Activated CD4-positive, alpha-beta T cell treated with anti-CD3 and anti-CD28 coated beads, Interleukin-2, Interleukin-6, amounts not matched to agents 100 ng/mL and 50 ng/mL, durations not matched to agents 16 hours and 8 hours (primary cell): Measurements from ENCODE around the gene ARHGAP9.
"Not testable (repeated sequence)": the region's sequence is repeated elsewhere in the genome, so short reads cannot be mapped to it uniquely, and the experiment has no call there.

Experiments
- DNase-seq: peaks from one replicate; pipeline ENCODE4 v3.0.0-alpha.2; 2020

The ARHGAP9 gene

DNA sequence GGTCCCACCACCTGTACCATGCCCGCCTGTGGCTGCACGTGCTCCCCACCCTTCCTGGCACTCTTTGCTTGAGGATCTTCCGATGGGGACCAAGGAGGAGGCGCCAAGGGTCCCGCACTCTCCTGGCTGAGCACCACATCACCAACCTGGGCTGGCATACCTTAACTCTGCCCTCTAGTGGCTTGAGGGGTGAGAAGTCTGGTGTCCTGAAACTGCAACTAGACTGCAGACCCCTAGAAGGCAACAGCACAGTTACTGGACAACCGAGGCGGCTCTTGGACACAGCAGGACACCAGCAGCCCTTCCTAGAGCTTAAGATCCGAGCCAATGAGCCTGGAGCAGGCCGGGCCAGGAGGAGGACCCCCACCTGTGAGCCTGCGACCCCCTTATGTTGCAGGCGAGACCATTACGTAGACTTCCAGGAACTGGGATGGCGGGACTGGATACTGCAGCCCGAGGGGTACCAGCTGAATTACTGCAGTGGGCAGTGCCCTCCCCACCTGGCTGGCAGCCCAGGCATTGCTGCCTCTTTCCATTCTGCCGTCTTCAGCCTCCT, 23.4 kb downstream of the ARHGAP9 start:
- DNase-seq, result peak; percentile 77

DNA sequence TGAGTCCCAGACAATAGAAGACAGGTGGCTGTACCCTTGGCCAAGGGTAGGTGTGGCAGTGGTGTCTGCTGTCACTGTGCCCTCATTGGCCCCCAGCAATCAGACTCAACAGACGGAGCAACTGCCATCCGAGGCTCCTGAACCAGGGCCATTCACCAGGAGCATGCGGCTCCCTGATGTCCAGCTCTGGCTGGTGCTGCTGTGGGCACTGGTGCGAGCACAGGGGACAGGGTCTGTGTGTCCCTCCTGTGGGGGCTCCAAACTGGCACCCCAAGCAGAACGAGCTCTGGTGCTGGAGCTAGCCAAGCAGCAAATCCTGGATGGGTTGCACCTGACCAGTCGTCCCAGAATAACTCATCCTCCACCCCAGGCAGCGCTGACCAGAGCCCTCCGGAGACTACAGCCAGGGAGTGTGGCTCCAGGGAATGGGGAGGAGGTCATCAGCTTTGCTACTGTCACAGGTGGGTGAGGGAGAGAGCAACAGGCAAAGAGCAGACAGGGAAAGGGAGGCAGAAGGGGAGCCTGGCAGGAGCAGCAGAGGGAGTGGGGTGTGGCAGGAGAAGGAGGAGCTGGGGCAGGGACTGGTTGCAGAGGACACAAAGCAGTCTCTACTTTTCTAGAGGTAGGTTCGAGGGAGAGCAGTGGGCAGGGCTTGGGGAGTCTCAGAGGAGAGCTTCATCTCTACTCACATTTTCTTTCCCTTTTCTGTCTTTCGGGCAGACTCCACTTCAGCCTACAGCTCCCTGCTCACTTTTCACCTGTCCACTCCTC, 24.1 kb downstream of the ARHGAP9 start:
- no peak for DNase-seq

DNA sequence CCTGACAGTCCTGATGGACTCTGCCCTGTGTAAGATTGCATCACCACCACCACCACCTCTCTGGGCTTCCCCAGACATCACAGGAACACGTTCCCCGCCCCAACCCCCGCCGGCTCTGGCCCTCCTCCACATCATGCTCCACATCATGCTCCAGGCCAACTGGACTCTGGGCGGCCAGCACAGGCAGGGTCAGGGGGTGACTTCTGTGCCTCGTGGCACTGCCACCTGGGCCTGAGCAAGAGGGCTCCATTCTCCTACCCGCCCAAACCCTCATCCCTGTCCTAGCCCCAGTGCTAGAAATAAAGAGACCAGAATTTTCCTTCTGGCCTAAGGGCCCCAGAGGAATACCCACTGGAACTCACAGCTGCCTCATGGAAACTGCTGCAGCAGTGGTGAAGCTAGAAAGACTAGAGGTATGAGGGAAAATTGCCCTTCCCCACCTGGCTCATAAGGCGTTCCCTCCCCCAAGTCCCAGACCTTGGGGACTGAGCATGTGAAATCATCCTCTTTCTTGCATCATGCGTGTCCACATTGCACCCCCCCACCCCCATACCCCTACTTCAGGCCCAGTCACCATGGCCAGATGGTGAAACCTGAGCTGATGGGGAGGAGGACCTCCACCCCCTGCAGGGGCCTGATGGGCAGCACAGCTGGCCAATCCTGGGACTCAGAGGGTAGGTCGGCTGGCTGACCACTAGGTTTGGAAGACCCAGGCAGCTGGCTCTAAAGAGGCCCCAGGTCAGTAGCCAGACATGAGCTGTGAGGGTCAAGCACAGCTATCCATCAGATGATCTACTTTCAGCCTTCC, 24.9 kb downstream of the ARHGAP9 start, which contains the start of gene INHBE:
TSS of gene INHBE (plus strand) at position 742 of the 808 bp plus-strand sequence. CDS start 230 bp downstream, outside the sequence.
- peak; percentile 34 for DNase-seq

DNA sequence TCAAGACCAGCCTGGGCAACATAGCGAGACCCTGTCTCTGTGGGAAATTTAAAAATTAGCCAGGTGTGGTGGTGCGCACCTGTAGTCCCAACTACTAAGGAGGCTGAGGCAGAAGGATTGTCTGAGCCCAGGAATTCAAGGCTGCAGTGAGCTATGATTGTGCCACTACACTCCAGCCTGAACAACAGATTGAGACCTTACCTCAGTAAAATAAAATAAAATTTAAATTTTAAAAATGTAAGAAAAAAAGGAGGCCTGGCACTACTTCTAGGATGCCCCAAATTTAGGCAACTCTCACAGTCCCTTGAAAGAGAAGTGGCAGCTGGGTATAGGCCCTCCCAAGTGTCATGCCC, 25.5 kb downstream of the ARHGAP9 start:
- no peak for DNase-seq

DNA sequence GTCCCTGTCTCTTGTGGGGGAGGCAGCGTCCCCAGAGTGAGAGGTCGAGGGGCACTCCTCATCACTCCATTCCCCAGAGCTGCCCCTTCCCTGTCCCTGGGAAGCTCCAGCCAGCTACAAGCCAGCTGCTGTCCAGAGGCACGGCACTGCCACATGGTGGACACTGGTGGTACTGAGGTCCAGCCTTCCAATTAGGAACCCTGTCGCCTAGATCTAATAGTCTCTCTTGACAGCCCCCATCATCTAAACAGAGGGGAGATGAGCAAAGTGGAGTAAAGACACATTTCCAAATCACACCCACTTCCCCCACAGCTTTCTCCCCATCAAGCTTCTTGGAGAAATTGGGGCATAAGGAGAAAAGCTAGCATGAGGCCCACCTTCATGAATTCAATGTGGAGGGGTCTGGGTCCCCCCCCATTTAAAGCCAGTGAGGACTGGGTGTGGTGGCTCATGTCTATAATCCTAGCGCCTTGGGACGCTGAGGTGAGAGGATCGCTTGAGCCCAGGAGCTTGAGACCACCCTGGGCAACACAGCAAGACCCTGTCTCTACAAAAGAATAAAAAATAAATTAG, 26.6 kb downstream of the ARHGAP9 start:
- peak; percentile 65 for DNase-seq

DNA sequence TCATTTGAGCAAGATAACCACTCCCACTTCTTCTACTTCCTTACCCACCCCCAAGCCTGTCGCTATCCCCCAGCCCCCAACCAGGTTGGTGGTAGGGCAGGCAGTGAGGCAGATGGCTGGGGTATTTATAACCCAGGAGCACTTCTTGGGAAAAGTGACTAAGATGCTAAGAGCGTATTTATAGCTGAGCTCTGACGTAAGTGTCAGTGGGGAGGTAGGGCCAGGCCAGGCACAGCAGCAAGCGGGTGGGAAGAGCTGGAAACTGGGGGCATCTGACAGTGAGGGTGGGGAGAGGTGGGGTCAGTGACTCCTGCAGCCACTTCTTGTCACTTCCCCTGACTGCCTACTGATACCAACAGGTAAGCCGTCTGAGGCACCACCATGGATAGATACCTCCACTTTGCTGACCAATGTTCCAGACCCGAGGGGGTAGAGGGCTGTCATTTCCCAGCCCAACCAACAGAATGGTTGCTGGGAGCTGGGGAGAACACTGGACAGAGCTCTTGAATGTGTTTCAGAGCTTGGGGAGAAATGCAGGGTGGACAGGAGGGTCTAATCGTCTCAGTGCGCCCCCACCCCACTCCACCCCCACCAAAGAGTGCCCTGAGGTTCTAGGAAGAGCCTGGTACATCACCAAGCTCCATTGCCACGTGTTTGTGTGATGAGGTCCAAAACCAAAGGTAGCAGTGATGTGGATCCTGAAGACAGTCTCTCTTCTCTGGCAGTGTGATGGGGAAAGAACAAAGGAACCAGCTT, 27.3 kb downstream of the ARHGAP9 start:
- peak; percentile 24 for DNase-seq

DNA sequence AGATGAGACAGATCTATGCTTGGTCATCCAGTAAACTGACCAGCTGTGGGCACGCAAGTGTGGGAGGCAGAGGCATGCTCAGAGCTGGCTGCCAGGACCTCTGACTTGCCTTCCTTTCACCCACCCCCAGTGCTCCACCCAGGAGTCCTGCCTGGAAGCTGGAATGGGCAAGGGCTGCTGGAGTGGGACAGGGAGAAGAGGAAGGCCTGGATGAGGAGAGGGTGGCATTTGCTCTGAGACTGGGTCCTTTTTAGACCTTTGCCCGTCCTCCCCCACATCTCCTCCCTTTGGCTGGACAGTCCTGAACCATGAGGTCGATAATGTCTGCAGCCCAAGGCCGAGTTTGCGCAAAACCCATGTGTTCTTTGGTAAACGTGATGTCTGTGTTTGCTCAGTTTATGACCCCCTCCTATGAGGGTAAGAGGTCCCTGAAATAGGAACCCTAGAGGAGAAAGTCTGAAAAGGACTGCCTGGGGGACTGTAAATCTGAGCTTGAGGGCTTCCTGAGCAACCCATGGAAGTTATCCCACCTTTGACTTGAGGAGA, 28.4 kb downstream of the ARHGAP9 start:
- DNase-seq, result no peak

DNA sequence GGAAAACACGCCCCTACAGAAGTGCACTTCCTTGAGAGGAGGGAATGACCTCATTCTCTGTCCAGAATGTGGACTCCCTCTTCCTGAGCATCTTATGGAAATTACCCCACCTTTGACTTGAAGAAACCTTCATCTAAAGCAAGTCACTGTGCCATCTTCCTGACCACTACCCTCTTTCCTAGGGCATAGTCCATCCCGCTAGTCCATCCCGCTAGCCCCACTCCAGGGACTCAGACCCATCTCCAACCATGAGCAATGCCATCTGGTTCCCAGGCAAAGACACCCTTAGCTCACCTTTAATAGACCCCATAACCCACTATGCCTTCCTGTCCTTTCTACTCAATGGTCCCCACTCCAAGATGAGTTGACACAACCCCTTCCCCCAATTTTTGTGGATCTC, 29.6 kb downstream of the ARHGAP9 start:
- no peak for DNase-seq

DNA sequence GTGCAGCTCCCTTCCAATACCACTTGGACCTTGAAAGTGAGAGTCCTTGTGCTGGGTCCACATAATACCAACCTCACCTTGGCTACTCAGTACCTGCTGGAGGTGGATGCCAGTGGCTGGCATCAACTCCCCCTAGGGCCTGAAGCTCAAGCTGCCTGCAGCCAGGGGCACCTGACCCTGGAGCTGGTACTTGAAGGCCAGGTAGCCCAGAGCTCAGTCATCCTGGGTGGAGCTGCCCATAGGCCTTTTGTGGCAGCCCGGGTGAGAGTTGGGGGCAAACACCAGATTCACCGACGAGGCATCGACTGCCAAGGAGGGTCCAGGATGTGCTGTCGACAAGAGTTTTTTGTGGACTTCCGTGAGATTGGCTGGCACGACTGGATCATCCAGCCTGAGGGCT, 30.3 kb downstream of the ARHGAP9 start:
- no peak for DNase-seq

DNA sequence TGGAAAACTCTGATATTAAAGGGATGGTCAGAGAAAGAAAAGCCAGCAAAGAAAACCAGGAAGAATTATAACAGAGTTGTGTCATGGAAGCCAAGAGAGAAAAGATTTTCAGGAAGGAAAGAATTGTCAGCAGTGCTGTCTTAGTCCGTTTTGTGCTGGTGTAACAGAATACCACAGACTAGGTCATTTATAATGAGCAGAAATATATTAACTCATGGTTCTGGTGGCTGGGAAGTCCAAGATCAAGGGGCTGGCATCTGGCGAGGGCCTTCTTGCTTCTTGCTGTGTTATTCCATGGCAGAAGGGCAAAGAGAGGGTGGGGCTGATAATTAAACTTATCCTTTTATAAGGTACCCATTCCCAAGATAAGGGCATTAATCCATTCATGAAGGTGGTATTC, 31.0 kb downstream of the ARHGAP9 start:
- no peak for DNase-seq

DNA sequence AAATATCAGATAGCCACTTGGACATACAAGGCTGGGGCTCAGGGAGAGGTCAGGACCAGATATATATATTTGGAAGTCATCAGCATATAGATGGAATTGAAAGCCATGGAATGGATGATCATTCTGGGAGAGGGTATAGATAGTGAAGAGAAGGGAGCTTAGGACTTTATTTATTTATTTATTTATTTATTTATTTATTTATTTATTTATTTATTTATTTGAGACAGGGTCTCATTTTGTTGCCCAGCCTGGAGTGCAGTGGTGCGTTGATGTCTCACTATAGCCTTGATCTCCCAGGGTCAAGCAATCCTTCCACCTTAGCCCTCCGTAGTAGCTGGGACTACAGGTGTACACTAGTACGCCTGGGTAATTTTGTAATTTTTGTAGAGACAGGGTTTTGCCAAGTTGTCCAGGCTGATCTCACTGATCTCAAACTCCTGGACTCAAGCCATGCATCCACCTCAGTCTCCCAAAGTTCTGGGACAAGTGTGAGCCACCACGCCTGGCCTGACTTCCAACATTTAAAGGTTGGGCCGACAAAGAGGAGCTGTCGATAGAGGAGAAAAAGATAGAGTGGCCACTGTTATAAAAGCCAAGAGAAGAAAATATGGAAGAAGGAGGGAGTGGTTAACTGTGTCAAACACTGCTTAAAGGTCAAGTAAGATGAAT, 33.2 kb downstream of the ARHGAP9 start:
- DNase-seq, result no peak

DNA sequence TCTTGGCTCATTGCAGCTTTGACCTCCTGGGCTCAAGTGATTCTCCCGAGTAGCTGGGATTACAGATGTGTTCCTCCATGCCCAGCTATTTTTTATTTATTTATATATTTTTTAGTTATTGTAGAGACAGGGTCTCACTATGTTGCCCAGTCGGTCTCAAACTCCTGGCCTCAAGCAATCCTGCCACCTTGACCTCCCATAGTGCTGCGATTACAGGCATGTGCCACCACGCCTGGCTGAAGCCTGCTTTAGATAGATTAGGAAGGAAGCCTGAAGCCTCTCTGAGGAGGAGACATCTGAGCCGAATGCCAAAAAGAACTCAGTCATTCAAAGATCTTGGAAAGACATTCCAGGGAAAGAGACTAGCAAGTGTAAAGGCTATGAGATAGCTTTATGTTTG, 34.9 kb downstream of the ARHGAP9 start:
- DNase-seq, result no peak

DNA sequence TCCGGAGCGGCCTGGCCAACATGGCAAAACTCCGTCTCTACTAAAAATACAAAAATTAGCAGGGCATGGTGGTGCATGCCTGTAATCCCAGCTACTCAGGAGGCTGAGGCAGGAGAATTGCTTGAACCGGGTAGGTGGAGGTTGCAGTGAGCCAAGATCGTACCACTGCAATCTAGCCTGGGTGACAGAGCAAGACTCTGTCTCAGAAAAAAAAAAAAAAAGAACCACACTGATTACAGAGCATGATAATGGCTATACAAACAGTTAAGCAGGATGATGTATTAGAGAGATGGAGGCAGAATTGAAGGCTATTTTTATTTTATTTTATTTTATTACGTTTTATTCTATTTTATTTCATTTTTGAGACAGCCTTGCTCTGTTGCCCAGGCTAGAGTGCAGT, 35.3 kb downstream of the ARHGAP9 start:
- not testable (repeated sequence) for DNase-seq

DNA sequence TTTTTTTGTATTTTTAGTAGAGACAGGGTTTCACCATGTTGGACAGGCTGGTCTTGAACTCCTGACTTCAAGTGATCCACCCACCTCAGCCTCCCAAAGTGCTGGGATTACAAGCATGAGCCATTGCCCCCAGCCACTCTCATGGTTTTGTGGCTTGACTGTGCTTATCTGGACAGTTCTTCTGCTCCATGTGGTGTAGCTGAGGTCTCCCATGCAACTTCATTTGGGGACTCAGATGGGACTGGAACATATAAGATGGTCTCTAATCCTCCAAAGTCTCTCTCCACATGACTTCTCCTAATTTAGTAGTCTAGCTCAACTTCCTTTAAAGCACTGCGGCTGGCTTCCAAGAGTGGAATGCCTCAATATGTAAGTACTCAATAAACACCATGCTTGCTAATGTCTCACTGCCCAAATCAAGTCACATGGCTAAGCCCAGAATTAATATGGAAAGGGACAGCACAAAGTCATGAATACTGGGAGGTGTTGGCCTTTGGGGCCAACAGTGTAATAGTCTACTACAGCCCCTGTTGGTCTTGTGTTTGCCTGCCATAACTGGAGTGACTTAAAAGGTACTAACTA, 37.7 kb downstream of the ARHGAP9 start:
- DNase-seq, result no peak

DNA sequence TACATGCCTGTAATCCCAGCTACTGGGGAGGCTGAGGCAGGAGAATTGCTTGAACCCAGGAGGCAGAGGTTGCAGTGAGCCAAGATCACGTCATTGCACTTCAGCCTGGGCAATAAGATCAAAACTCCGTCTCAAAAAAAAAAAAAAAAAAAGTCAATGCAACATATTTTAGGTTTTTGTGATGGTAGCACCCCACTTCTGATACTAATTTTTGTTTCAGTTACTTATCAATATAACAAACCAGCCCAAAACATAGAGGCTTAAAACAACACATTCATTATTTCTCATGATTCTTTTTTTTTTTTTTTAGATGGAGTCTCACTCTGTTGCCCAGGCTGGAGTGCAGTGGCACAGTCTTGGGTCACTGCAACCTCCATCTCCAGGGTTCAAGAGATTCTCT, 38.3 kb downstream of the ARHGAP9 start:
- not testable (repeated sequence) for DNase-seq

DNA sequence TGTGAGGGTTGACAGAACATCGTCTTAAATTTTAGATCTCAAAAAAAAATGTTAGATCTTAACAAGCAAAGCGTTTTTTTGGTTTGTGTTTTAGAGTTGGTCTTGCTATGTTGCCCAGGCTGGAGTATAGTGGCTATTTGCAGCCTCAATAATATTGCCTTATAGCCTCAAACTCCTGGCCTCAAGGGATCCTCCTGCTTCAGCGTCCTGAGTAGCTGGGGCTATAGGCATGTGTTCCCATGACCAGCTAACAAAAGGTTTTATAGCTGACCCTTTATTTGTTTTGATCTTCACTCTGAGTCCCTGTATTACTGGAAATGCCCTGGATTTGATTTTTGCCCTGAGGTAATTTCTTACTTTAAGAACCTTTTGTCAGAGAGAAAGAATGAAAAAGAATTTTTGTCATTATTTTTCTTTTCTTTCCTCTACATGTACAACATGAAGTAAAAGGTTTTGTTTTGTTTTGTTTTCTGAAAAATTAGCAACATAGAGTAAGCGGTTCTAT, 39.9 kb downstream of the ARHGAP9 start:
- DNase-seq, result no peak

DNA sequence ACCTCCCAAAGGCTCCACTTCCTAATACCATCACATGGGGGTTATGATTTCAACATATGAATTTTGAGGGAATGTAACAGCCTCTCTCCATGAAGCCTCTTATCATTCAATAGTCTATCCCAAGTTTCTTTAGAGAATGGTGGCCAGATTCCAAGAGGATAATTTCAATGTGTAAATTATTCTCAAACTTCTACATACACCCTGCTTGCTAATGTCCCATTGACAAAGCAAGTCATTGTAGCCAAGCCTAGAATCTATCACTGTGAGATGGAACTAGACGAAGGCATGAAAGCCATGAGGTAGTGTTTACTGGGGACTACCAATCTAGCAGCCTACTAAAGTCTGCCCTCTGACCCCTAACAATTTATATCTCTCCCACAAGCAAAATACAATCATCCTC, 41.3 kb downstream of the ARHGAP9 start:
- no peak for DNase-seq

DNA sequence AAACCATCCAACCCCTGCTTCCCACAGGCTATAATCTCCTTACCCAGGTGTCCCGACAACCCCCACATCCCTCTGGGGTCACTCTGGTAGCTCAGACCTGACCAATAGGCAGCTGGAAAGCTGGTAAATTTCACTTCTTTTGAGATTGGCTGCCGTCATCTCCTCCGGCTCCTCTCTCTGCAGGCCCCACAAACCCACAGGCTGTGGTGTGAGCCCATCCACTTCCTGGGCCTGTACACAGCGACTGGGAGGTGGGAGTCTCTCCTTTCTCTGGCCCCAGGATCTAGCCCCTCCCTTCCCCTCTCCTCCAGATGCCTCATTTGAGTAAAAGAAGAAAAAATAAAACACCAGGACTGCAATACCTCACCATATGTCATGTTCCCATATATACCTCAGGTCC, 44.4 kb downstream of the ARHGAP9 start:
- DNase-seq, result no peak

DNA sequence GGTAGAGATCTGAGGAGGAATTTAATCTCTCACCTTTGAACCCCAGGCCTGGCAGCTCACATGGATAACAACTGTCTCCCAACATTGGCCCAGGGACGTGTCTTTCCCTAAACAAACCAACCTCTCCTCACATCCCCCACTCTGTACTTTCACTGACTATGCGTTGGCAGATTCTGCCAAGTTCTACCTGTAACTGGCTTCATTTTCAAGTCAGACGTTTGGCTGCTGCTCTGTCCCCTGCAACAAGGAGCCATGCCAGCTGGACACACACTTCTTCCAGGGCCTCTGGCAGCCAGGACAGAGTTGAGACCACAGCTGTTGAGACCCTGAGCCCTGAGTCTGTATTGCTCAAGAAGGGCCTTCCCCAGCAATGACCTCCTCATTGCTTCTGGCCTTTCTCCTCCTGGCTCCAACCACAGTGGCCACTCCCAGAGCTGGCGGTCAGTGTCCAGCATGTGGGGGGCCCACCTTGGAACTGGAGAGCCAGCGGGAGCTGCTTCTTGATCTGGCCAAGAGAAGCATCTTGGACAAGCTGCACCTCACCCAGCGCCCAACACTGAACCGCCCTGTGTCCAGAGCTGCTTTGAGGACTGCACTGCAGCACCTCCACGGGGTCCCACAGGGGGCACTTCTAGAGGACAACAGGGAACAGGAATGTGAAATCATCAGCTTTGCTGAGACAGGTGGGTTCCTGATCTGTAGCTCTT, 45.0 kb downstream of the ARHGAP9 start, which contains the start of gene INHBC:
TSS of gene INHBC (plus strand) at position 268 of the 707 bp plus-strand sequence. CDS start at position 371, 103 bp downstream.
- no peak for DNase-seq

DNA sequence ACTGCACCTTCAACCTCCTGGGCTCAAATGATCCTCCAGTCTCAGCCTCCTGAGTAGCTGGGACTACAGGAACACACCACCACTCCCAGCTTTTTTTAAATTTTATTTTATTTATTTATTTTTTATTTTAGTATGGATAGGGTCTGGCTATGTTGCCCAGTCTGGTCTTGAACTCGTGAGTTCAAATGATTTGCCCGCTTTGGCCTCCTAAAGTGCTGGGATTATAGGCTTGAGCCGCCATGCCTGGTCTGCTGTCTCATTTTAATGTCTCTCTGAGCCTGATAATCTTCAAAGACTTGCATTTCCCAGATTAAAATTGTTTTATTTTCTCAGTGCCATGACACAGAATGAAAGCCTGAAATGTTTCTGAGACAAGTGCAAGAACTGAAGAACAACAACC, 46.3 kb downstream of the ARHGAP9 start:
- DNase-seq, result no peak
